ENCODE results near the gene KCNF1. TPM values are rescaled to one million over a fixed set of nuclear protein-coding genes. Genes with fewer than 3 reads are reported as not detected.
A peak's percentile ranks its signal among the peaks of the same experiment; 100 is the strongest.

KCNF1 gene
- 0.72 to 0.93 TPM (median 0.83 TPM) in 3 replicates for total RNA-seq

DNA sequence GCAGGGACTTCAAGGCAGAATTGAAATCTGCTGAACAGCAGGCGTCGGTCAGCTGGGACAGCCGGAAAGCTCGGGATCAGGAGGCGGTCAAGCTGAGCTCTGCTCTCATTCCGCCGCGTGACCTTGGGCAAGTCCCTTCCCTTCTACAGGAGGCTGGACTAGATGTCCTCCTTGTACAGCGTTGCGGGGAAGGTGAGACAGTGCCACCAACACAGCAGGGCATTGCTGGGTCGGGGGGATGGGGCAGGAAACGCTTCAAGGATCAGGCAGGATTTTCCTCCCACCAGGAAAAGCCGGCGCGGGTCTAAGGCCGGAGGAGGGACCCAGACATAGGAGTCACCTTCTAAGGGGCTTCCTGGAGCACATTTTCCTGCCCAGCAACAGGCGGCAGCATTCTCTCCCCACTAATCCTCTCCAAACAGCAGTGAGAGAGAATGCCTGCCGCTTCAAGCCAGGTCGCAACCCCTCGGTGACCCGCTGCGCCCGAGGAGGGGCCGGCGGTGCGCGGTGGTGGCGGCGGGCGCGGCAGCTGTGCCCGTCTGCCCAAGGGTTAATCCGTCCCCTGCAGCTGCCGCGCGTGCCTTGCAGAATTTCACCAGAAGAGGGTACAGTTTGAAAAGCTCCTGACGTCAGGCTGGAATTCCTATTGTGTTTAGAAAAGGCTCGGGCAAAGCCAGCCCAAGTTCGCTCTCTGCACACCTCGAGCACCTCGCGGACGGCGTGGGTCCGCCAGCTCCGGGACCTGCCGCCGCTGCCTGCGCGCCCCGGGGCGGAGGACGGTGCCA, at the start of gene KCNF1:
TSS of gene KCNF1 (plus strand) at position 644 of the 785 bp plus-strand sequence. CDS start 493 bp downstream, outside the sequence.
- Mint-ChIP-seq H3K9me3 (no peaks in the 10 kb centered on the region), H3K4me1 (peaks cover 9% of the 10 kb centered on the region), H3K27me3 (ENCODE audit: low read depth) (peaks cover 57% of the 10 kb centered on the region), H3K27ac (no peak within 1 kb of the TSS), H3K36me3 (no peaks in the 10 kb centered on the region), H3K4me3 (peak within 1 kb of the TSS; percentile 65)
- peak in 1 of 2 experiments; percentile 54 for DNase-seq (ENCODE audit: low spot score in 2 of 2, unreplicated experiment in 2 of 2)
- TF ChIP-seq CTCF (IDR thresholded peaks at IDR 0.05; ENCODE audit: unreplicated experiment) = no peak

- Mint-ChIP-seq H3K27me3 (ENCODE audit: low read depth) (peaks cover 28% of the 10 kb centered on the region), H3K36me3 (no peaks in the 10 kb centered on the region), H3K9me3 (no peaks in the 10 kb centered on the region), H3K27ac (no peak overlapping the region), H3K4me1 (peaks cover 2% of the 10 kb centered on the region), H3K4me3 (no peak overlapping the region)
- no peak for DNase-seq (ENCODE audit: low spot score in 2 of 2, unreplicated experiment in 2 of 2)
- no peak for TF ChIP-seq CTCF (IDR thresholded peaks at IDR 0.05; ENCODE audit: unreplicated experiment)
Measured at GRCh38 chr2:10862330-10862729, 49.4 kb upstream of the KCNF1 start.

DNA sequence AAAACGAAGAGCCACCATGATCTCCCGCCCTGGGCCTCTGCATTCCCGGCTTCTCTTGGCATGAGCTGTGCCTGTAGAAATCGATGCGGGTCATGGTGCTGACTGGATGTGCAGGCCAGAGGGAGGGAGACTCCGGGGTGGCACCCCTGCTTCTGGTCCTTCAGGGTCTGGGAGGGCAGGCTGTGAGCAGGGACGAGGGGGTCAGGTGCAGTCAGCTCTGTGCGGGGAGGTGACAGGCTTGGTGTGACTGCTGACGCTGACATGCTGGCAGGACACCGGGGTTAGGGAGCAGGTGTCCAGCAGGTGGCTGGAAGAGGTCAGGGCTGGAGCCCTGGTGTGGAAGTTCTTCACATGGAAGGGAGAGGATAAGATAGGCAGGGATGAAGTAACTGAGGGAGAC, 48.7 kb upstream of the KCNF1 start:
- no peak overlapping the region for H3K4me3 Mint-ChIP-seq
- H3K36me3 Mint-ChIP-seq = no peaks in the 10 kb centered on the region
- peaks cover 27% of the 10 kb centered on the region for H3K27me3 Mint-ChIP-seq (ENCODE audit: low read depth)
- H3K4me1 Mint-ChIP-seq = peaks cover 6% of the 10 kb centered on the region
- no peaks in the 10 kb centered on the region for H3K9me3 Mint-ChIP-seq
- DNase-seq (ENCODE audit: low spot score in 2 of 2, unreplicated experiment in 2 of 2) = no peak
- no peak overlapping the region for H3K27ac Mint-ChIP-seq
- TF ChIP-seq CTCF (IDR thresholded peaks at IDR 0.05; ENCODE audit: unreplicated experiment) = no peak

DNA sequence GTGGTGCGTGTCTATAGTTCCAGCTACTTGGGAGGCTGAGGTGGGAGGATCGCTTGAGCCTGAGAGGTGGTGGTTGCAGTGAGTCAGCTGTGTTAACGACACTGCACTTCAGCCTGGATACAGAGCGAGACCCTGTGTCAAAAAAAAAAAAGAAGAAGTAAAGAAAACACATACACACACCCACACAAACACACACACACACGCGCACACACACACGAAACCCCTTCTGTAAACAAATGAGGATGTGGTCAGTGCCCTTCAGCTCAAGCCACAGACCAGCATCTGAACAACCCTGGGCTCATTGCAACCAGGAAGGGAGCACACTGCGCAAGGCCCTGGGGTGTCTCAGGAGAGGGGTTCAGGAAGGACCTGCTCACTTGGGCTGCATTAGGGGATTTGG, 47.9 kb upstream of the KCNF1 start:
- no peak for TF ChIP-seq CTCF (IDR thresholded peaks at IDR 0.05; ENCODE audit: unreplicated experiment)

GRCh38 chr2:10864251-10864650, 47.5 kb upstream of the KCNF1 start:
- Mint-ChIP-seq H3K27me3 (ENCODE audit: low read depth) (peaks cover 27% of the 10 kb centered on the region), H3K9me3 (no peaks in the 10 kb centered on the region), H3K4me3 (no peak overlapping the region), H3K36me3 (no peaks in the 10 kb centered on the region), H3K27ac (no peak overlapping the region), H3K4me1 (peaks cover 11% of the 10 kb centered on the region)
- no peak for DNase-seq (ENCODE audit: low spot score in 2 of 2, unreplicated experiment in 2 of 2)
- no peak for TF ChIP-seq CTCF (IDR thresholded peaks at IDR 0.05; ENCODE audit: unreplicated experiment)

More for the DNA sequence above, 47.9 kb upstream of the KCNF1 start:
- no peak for DNase-seq (ENCODE audit: low spot score in 2 of 2, unreplicated experiment in 2 of 2)
- H3K27me3 Mint-ChIP-seq (ENCODE audit: low read depth) = peaks cover 27% of the 10 kb centered on the region
- peaks cover 11% of the 10 kb centered on the region for H3K4me1 Mint-ChIP-seq
- no peak overlapping the region for H3K4me3 Mint-ChIP-seq
- H3K36me3 Mint-ChIP-seq = no peaks in the 10 kb centered on the region
- H3K27ac Mint-ChIP-seq = no peak overlapping the region
- no peaks in the 10 kb centered on the region for H3K9me3 Mint-ChIP-seq
